Breast epithelium (tissue), 4 donors: ENCODE data around the gene RAB11FIP5. TPM values are rescaled to one million over a fixed set of nuclear protein-coding genes. Genes with fewer than 3 reads are reported as not detected.

Source experiments
- DNase-seq, 2 donors: peaks; one replicate each; pipeline ENCODE4 v3.0.0-alpha.2; 2019; ENCODE audit warnings: low spot score in 2 of 2
- H3K27ac ChIP-seq, 2 donors: fragments of 200-600 bp; sonication (generic) in 1 of 2; one replicate each; pipeline ENCODE4 v1.5.1; 2016 to 2019; ENCODE audit warnings: mild to moderate bottlenecking in 1 of 2
- H3K27me3 ChIP-seq, 2 donors: fragments of 200-600 bp; sonication (generic) in 1 of 2; one replicate each; pipeline versions ENCODE4 v1.5.1 to v1.6.0; 2017 to 2019; ENCODE audit warnings: control low read depth in 1 of 2, mild to moderate bottlenecking in 1 of 2
- H3K36me3 ChIP-seq: fragments of 200-600 bp; one replicate; pipeline ENCODE4 v1.5.1; 2019
- H3K4me1 ChIP-seq, 2 donors: fragments of 200-600 bp; sonication (generic); one replicate each; pipeline ENCODE4 v1.5.1; 2016 to 2019; ENCODE audit warnings: control low read depth in 1 of 2
- H3K4me3 ChIP-seq, 3 donors: fragments of 200-600 bp; sonication (generic); 1 replicate in 2 of 3; 2 replicates in 1 of 3; pipeline ENCODE4 v1.5.1; 2016 to 2019; ENCODE audit warnings: mild to moderate bottlenecking in 3 of 3, moderate library complexity in 2 of 3
- H3K9me3 ChIP-seq, 2 donors: fragments of 200-600 bp; sonication (generic) in 1 of 2; one replicate each; pipeline ENCODE4 v1.5.1; 2016 to 2019; ENCODE audit warnings: control low read depth in 1 of 2
- CTCF ChIP-seq, 3 donors: fragments of 450-650 bp; IDR thresholded peaks; one replicate each; pipeline ENCODE4 v1.5.1; 2016 to 2017; ENCODE audit warnings: antibody characterized with exemption in 3 of 3, mild to moderate bottlenecking in 3 of 3, moderate library complexity in 3 of 3
- POLR2A ChIP-seq: fragments of 450-650 bp; IDR thresholded peaks from one replicate; pipeline ENCODE4 v1.6.1; 2016; ENCODE audit warnings: antibody characterized with exemption, mild to moderate bottlenecking, moderate library complexity
- POLR2AphosphoS5 ChIP-seq, 3 donors: sonication (generic); formaldehyde crosslinking; IDR thresholded peaks; one replicate each; pipeline ENCODE4 v1.6.1; 2017; ENCODE audit warnings: antibody characterized with exemption in 3 of 3
- intact Hi-C: fragments of 100-400 bp; cut with DNase I; formaldehyde crosslinking; loops from one replicate; pipeline ENCODE4 v1.15.1; 2023; ENCODE audit warnings: low total_unique reads
- total RNA-seq, 3 donors: library from RNA; depleted of rRNA; stranded (reverse); fragments of >200 nt; gene quantifications; one replicate each; pipeline ENCODE4 v1.1.0, GENCODE V29; 2016

Gene RAB11FIP5
- 10 to 100 TPM; 20.6 to 27.4 (median 26.5) TPM for total RNA-seq

- peak; percentile 61 to 64 for DNase-seq
- Histone ChIP-seq H3K9me3 (no peaks in the 10 kb centered on the region), H3K36me3 (no peaks in the 10 kb centered on the region), H3K27ac (peak within 1 kb of the TSS; percentile 93 to 95), H3K4me3 (peak within 1 kb of the TSS; percentile 89 to 100 (median 93)), H3K4me1 (peaks cover 0 to 12% of the 10 kb centered on the region in 2 donors), H3K27me3 (no peaks in the 10 kb centered on the region)
- intact Hi-C loops = no loop called here
- TF ChIP-seq POLR2AphosphoS5 (IDR thresholded peaks at IDR 0.05) = peak in 2 of 3 donors; percentile 22 to 46
- no peak for TF ChIP-seq POLR2A
Observed at GRCh38 chr2:73112913-73113854, at the start of gene RAB11FIP5. Gene RAB11FIP5, minus strand, starts transcription at chr2:73112948. Its CDS starts 171 bp downstream, at chr2:73112777.

- Histone ChIP-seq H3K36me3 (no peaks in the 10 kb centered on the region), H3K27ac (no peak overlapping the region), H3K4me3 (no peak overlapping the region), H3K9me3 (no peaks in the 10 kb centered on the region), H3K4me1 (no peaks in the 10 kb centered on the region), H3K27me3 (peaks cover 0 to 22% of the 10 kb centered on the region in 2 donors)
- intact Hi-C loops = no loop called here
- DNase-seq = no peak
- TF ChIP-seq POLR2AphosphoS5 (IDR thresholded peaks at IDR 0.05) (no peak), POLR2A (no peak), CTCF (IDR thresholded peaks at IDR 0.05) (peak in 1 of 3 donors; percentile 32)
Observed at GRCh38 chr2:73156539-73157124, 43.9 kb upstream of the RAB11FIP5 start.

GRCh38 chr2:73142937-73143336, 30.2 kb upstream of the RAB11FIP5 start:
- TF ChIP-seq POLR2A (no peak), POLR2AphosphoS5 (IDR thresholded peaks at IDR 0.05) (no peak), CTCF (IDR thresholded peaks at IDR 0.05) (no peak)
- no peak overlapping the region for H3K4me3 ChIP-seq
- H3K4me1 ChIP-seq = no peaks in the 10 kb centered on the region
- intact Hi-C loops = no loop called here
- no peaks in the 10 kb centered on the region for H3K36me3 ChIP-seq
- H3K27me3 ChIP-seq = no peaks in the 10 kb centered on the region
- no peaks in the 10 kb centered on the region for H3K9me3 ChIP-seq
- no peak overlapping the region for H3K27ac ChIP-seq
- no peak for DNase-seq

GRCh38 chr2:73141896-73142295, 29.1 kb upstream of the RAB11FIP5 start:
- intact Hi-C loops = no loop called here
- no peaks in the 10 kb centered on the region for H3K36me3 ChIP-seq
- DNase-seq = no peak
- TF ChIP-seq POLR2AphosphoS5 (IDR thresholded peaks at IDR 0.05) (no peak), CTCF (IDR thresholded peaks at IDR 0.05) (no peak), POLR2A (no peak)
- H3K27ac ChIP-seq = no peak overlapping the region
- no peaks in the 10 kb centered on the region for H3K4me1 ChIP-seq
- H3K27me3 ChIP-seq = no peaks in the 10 kb centered on the region
- no peaks in the 10 kb centered on the region for H3K9me3 ChIP-seq
- H3K4me3 ChIP-seq = no peak overlapping the region

GRCh38 chr2:73135236-73135635, 22.5 kb upstream of the RAB11FIP5 start:
- no peak overlapping the region for H3K27ac ChIP-seq
- TF ChIP-seq POLR2AphosphoS5 (IDR thresholded peaks at IDR 0.05) (no peak), CTCF (IDR thresholded peaks at IDR 0.05) (no peak), POLR2A (no peak)
- H3K4me3 ChIP-seq = no peak overlapping the region
- intact Hi-C loops = no loop called here
- no peaks in the 10 kb centered on the region for H3K9me3 ChIP-seq
- H3K4me1 ChIP-seq = no peaks in the 10 kb centered on the region
- no peaks in the 10 kb centered on the region for H3K36me3 ChIP-seq
- H3K27me3 ChIP-seq = no peaks in the 10 kb centered on the region
- no peak for DNase-seq
